ENCODE data around the gene STRA8.

STRA8 gene

GRCh38 chr7:135238112-135238744, 4.6 kb downstream of the STRA8 start:
- no peak for DNase-seq (ENCODE audit: low read depth, low spot score)

- no peak for DNase-seq (ENCODE audit: low read depth, low spot score)
These were observed 5.6 kb downstream of the STRA8 start for GRCh38 chr7:135239263-135239662.

GRCh38 chr7:135240441-135240840, 6.8 kb downstream of the STRA8 start:
- DNase-seq (ENCODE audit: low read depth, low spot score): no peak

- DNase-seq (ENCODE audit: low read depth, low spot score): no peak
These were observed 8.6 kb downstream of the STRA8 start for GRCh38 chr7:135242096-135242684.

- no peak for DNase-seq (ENCODE audit: low read depth, low spot score)
These were observed 11.9 kb downstream of the STRA8 start for GRCh38 chr7:135245226-135246190.

- no peak for DNase-seq (ENCODE audit: low read depth, low spot score)
These were observed 12.7 kb downstream of the STRA8 start for GRCh38 chr7:135246191-135246825.

GRCh38 chr7:135247746-135248471, 14.3 kb downstream of the STRA8 start:
- no peak for DNase-seq (ENCODE audit: low read depth, low spot score)

GRCh38 chr7:135248546-135248945, 14.9 kb downstream of the STRA8 start:
- no peak for DNase-seq (ENCODE audit: low read depth, low spot score)

GRCh38 chr7:135251496-135252391, 18.1 kb downstream of the STRA8 start:
- DNase-seq (ENCODE audit: low read depth, low spot score): no peak

GRCh38 chr7:135253851-135254771, 20.5 kb downstream of the STRA8 start:
- DNase-seq (ENCODE audit: low read depth, low spot score): peak; percentile 79

- DNase-seq (ENCODE audit: low read depth, low spot score): no peak
These were observed 24.2 kb downstream of the STRA8 start for GRCh38 chr7:135257790-135258189.

- no peak for DNase-seq (ENCODE audit: low read depth, low spot score)
These were observed 24.9 kb downstream of the STRA8 start for GRCh38 chr7:135258585-135258984.

- DNase-seq (ENCODE audit: low read depth, low spot score): no peak
These were observed 26.1 kb downstream of the STRA8 start for GRCh38 chr7:135259702-135260101.

- no peak for DNase-seq (ENCODE audit: low read depth, low spot score)
These were observed 26.8 kb downstream of the STRA8 start for GRCh38 chr7:135260470-135260869.

- peak; percentile 22 for DNase-seq (ENCODE audit: low read depth, low spot score)
These were observed 27.5 kb downstream of the STRA8 start for GRCh38 chr7:135260930-135261721.

GRCh38 chr7:135262623-135263320, 29.1 kb downstream of the STRA8 start:
- DNase-seq (ENCODE audit: low read depth, low spot score): no peak

GRCh38 chr7:135263321-135263970, 29.8 kb downstream of the STRA8 start:
- no peak for DNase-seq (ENCODE audit: low read depth, low spot score)

Data from astrocyte of the hippocampus (primary cell).